ENCODE measurements around the gene FGF2. TPM values are rescaled to one million over a fixed set of nuclear protein-coding genes. Genes with fewer than 3 reads are reported as not detected.

The FGF2 gene
- total RNA-seq, 2 experiments from 2014 or later, result not detected

GRCh38 chr4:122906859-122907305, 80.3 kb downstream of the FGF2 start:
- Histone ChIP-seq H3K4me3 (ENCODE audit: low read length) (no peak overlapping the region), H3K36me3 (ENCODE audit: insufficient read depth, low read length) (peaks cover 2% of the 10 kb centered on the region), H3K27ac (ENCODE audit: low read depth in 1 of 2, low read length in 2 of 2) (no peak overlapping the region), H3K27me3 (ENCODE audit: control insufficient read depth in 1 of 2, insufficient read depth in 2 of 2, low read length in 2 of 2) (no peaks in the 10 kb centered on the region), H3K9me3 (ENCODE audit: control insufficient read depth in 1 of 2, insufficient read depth in 1 of 2, low read length in 2 of 2) (no peaks in the 10 kb centered on the region), H3K4me1 (ENCODE audit: insufficient read depth, low read length) (no peaks in the 10 kb centered on the region)
- no peak for TF ChIP-seq CTCF (IDR thresholded peaks at IDR 0.05)
- Mint-ChIP-seq H3K27me3 (no peaks in the 10 kb centered on the region), H3K4me3 (no peak overlapping the region), H3K9me3 (no peaks in the 10 kb centered on the region), H3K27ac (no peak overlapping the region), H3K36me3 (ENCODE audit: low read depth) (no peaks in the 10 kb centered on the region), H3K4me1 (ENCODE audit: low read depth) (no peaks in the 10 kb centered on the region)
- ChIA-PET CTCF (no interaction called here), POLR2A (no interaction called here)
- DNase-seq (no peak), ATAC-seq (ENCODE audit: poor library complexity) (no peak)
- intact Hi-C loops (cut with DNase I, micrococcal nuclease), result no loop called here

- H3K4me3 ChIP-seq (ENCODE audit: low read length), result no peak overlapping the region
- no peaks in the 10 kb centered on the region for H3K27me3 ChIP-seq (ENCODE audit: control insufficient read depth in 1 of 2, insufficient read depth in 2 of 2, low read length in 2 of 2)
- intact Hi-C loops (cut with DNase I, micrococcal nuclease), result no loop called here
- Mint-ChIP-seq H3K4me3 (no peak overlapping the region), H3K27ac (no peak overlapping the region), H3K4me1 (ENCODE audit: low read depth) (no peaks in the 10 kb centered on the region), H3K27me3 (no peaks in the 10 kb centered on the region), H3K9me3 (no peaks in the 10 kb centered on the region), H3K36me3 (ENCODE audit: low read depth) (no peaks in the 10 kb centered on the region)
- ATAC-seq (ENCODE audit: poor library complexity) (no peak), DNase-seq (no peak)
- no peaks in the 10 kb centered on the region for H3K9me3 ChIP-seq (ENCODE audit: control insufficient read depth in 1 of 2, insufficient read depth in 1 of 2, low read length in 2 of 2)
- ChIA-PET POLR2A (no interaction called here), CTCF (no interaction called here)
- H3K36me3 ChIP-seq (ENCODE audit: insufficient read depth, low read length), result peaks cover 3% of the 10 kb centered on the region
- H3K27ac ChIP-seq (ENCODE audit: low read depth in 1 of 2, low read length in 2 of 2), result no peak overlapping the region
- no peak for TF ChIP-seq CTCF (IDR thresholded peaks at IDR 0.05)
- H3K4me1 ChIP-seq (ENCODE audit: insufficient read depth, low read length), result no peaks in the 10 kb centered on the region
Observed at GRCh38 chr4:122908223-122908622, 81.6 kb downstream of the FGF2 start.

- intact Hi-C loops (cut with DNase I, micrococcal nuclease), result loop anchor here (5.0 to 10.0 kb wide), 4 partner anchors 152 to 1007 kb away; partner anchors contain the start of gene BLTP1 (in 1 of the 2)
- H3K9me3 ChIP-seq (ENCODE audit: control insufficient read depth in 1 of 2, insufficient read depth in 1 of 2, low read length in 2 of 2), result no peaks in the 10 kb centered on the region
- H3K27ac Mint-ChIP-seq, result no peak overlapping the region
- H3K27ac ChIP-seq (ENCODE audit: low read depth in 1 of 2, low read length in 2 of 2), result no peak overlapping the region
- H3K27me3 ChIP-seq (ENCODE audit: control insufficient read depth in 1 of 2, insufficient read depth in 2 of 2, low read length in 2 of 2), result no peaks in the 10 kb centered on the region
- no peaks in the 10 kb centered on the region for H3K27me3 Mint-ChIP-seq
- H3K4me1 Mint-ChIP-seq (ENCODE audit: low read depth), result no peaks in the 10 kb centered on the region
- H3K9me3 Mint-ChIP-seq, result no peaks in the 10 kb centered on the region
- TF ChIP-seq CTCF (IDR thresholded peaks at IDR 0.05), result no peak
- peaks cover 3% of the 10 kb centered on the region for H3K36me3 ChIP-seq (ENCODE audit: insufficient read depth, low read length)
- ChIA-PET CTCF (no interaction called here), POLR2A (no interaction called here)
- no peak overlapping the region for H3K4me3 Mint-ChIP-seq
- DNase-seq (no peak), ATAC-seq (ENCODE audit: poor library complexity) (no peak)
- no peaks in the 10 kb centered on the region for H3K4me1 ChIP-seq (ENCODE audit: insufficient read depth, low read length)
- no peak overlapping the region for H3K4me3 ChIP-seq (ENCODE audit: low read length)
- H3K36me3 Mint-ChIP-seq (ENCODE audit: low read depth), result no peaks in the 10 kb centered on the region
Observed at GRCh38 chr4:122909683-122910082, 83.1 kb downstream of the FGF2 start.

Measured in CD4-positive, alpha-beta T cell (primary cell).